Breast epithelium (tissue), 3 donors: Measurements from ENCODE around the gene ITIH3.

ENCODE experiments used
- POLR2A ChIP-seq: fragments of 450-650 bp; IDR thresholded peaks from one replicate; pipeline ENCODE4 v1.6.1; 2016; ENCODE audit warnings: antibody characterized with exemption, mild to moderate bottlenecking, moderate library complexity
- POLR2AphosphoS5 ChIP-seq, 3 donors: sonication (generic); formaldehyde crosslinking; IDR thresholded peaks; one replicate each; pipeline ENCODE4 v1.6.1; 2017; ENCODE audit warnings: antibody characterized with exemption in 3 of 3
- TF ChIP-seq, protein P1 (sequence below), 3 donors: fragments of 450-650 bp; IDR thresholded peaks; one replicate each; pipeline ENCODE4 v1.5.1; 2016 to 2017; ENCODE audit warnings: antibody characterized with exemption in 3 of 3, mild to moderate bottlenecking in 3 of 3, moderate library complexity in 3 of 3

DNA sequence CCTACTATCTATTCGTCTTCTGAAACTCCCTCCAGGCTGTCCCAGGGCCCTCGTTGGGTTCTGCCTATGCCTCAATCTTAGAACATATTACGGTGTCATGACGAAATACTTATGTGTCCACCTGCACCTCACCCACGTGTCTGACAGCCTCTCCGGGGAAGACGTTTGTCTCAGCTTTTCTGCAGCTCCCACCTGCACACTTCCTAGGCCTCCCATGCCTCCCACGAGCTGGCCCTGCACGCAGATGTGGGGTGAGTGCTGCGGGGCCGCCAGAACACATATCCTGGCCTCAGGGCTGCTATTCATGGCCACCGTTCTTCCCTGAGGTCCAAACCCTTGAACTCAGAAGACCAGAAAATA is 47.4 kb downstream of the ITIH3 start:
- TF ChIP-seq, protein P1, sequence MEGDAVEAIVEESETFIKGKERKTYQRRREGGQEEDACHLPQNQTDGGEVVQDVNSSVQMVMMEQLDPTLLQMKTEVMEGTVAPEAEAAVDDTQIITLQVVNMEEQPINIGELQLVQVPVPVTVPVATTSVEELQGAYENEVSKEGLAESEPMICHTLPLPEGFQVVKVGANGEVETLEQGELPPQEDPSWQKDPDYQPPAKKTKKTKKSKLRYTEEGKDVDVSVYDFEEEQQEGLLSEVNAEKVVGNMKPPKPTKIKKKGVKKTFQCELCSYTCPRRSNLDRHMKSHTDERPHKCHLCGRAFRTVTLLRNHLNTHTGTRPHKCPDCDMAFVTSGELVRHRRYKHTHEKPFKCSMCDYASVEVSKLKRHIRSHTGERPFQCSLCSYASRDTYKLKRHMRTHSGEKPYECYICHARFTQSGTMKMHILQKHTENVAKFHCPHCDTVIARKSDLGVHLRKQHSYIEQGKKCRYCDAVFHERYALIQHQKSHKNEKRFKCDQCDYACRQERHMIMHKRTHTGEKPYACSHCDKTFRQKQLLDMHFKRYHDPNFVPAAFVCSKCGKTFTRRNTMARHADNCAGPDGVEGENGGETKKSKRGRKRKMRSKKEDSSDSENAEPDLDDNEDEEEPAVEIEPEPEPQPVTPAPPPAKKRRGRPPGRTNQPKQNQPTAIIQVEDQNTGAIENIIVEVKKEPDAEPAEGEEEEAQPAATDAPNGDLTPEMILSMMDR (IDR thresholded peaks at IDR 0.05), result no peak
- TF ChIP-seq POLR2A (no peak), POLR2AphosphoS5 (IDR thresholded peaks at IDR 0.05) (no peak)
